ENCODE data around the gene VARS1. TPM values are rescaled to one million over a fixed set of nuclear protein-coding genes. Genes with fewer than 3 reads are reported as not detected.

The VARS1 gene
- total and polyA plus RNA-seq, 2 of the 4 experiments (the other 2 are of a cell fraction): 41.2 to 42.0 TPM

GRCh38 chr6:31836047-31836473, 40.5 kb upstream of the VARS1 start:
- intact Hi-C loops (cut with micrococcal nuclease): no loop called here
- 2% methylated on average over 10 of the region's 14 CpGs; no CpG with 5 or more reads in 1 of the 2 experiments for WGBS, 2 experiments (ENCODE audit: extremely low coverage in 2 of 2, insufficient read length in 1 of 2)
- Histone ChIP-seq H3K23ac (ENCODE audit: low read depth, low read length) (peak overlapping the region; percentile 83), H3K14ac (replicated peaks; ENCODE audit: low read depth, low read length) (peak overlapping the region; percentile 82), H2BK5ac (ENCODE audit: low read depth, low read length, poor library complexity, severe bottlenecking) (peak overlapping the region; percentile 52), H4K91ac (ENCODE audit: insufficient read depth, low read depth, low read length) (0 out of 2 replicates have a peak overlapping the region, but pooled peaks have one; percentile 3), H2AK5ac (ENCODE audit: low read depth, low read length) (0 out of 2 replicates have a peak overlapping the region, but pooled peaks have one; percentile 41), H3K9me1 (ENCODE audit: insufficient read depth, low read length) (peaks cover 7% of the 10 kb centered on the region; the same call in 1 of the 2 replicates), H2AK9ac (replicated peaks; ENCODE audit: low read depth, low read length, poor library complexity) (peak overlapping the region; percentile 6), H3K36me3 (ENCODE audit: control insufficient read depth, insufficient read depth, low read length) (peaks cover 43% of the 10 kb centered on the region), H2AFZ (replicated peaks; ENCODE audit: low read length, poor library complexity) (no peak overlapping the region), H2BK20ac (ENCODE audit: low read depth, low read length) (no peak overlapping the region), H2BK15ac (ENCODE audit: low read depth, low read length) (no peak overlapping the region), H3K27ac (ENCODE audit: insufficient read depth, low read length) (peak overlapping the region; percentile 79), H4K20me1 (ENCODE audit: insufficient read depth, low read length) (peaks cover 50% of the 10 kb centered on the region), H3K4ac (ENCODE audit: low read depth, low read length) (peak overlapping the region; percentile 4; the same call in 1 of the 2 replicates), H3K79me1 (ENCODE audit: low read depth in 1 of 2, low read length in 2 of 2) (peaks cover 26 to 49% of the 10 kb centered on the region in 2 experiments; a peak in 3 of 4 replicates), H3K27me3 (ENCODE audit: control insufficient read depth, insufficient read depth, low read length) (no peaks in the 10 kb centered on the region), H3K9me3 (ENCODE audit: control insufficient read depth, insufficient read depth, low read length) (no peaks in the 10 kb centered on the region), H3K4me1 (ENCODE audit: control insufficient read depth, insufficient read depth, low read length) (peaks cover 12% of the 10 kb centered on the region), H3K18ac (ENCODE audit: low read depth, low read length) (0 out of 2 replicates have a peak overlapping the region, but pooled peaks have one; percentile 42), H3K4me2 (ENCODE audit: low read depth, low read length) (peak overlapping the region; percentile 94), H4K8ac (ENCODE audit: low read depth in 2 of 2, low read length in 2 of 2) (peak overlapping the region in 1 of 2 experiments; percentile 57; a peak in 1 of 4 replicates), H4K5ac (ENCODE audit: low read depth, low read length) (peak overlapping the region; percentile 36; the same call in 1 of the 2 replicates), H3K56ac (ENCODE audit: extremely low read depth, insufficient read depth, low read length) (0 out of 2 replicates have a peak overlapping the region, but pooled peaks have one; percentile 49), H3K9ac (ENCODE audit: low read depth, low read length) (peak overlapping the region; percentile 98), H3K4me3 (ENCODE audit: insufficient read depth, low read depth, low read length) (peak overlapping the region; percentile 93), H2BK120ac (ENCODE audit: low read depth, low read length) (no peak overlapping the region)
- in situ Hi-C loops (cut with MboI; ENCODE audit: low sequenced_read_pairs): loop anchor here (10.0 kb wide), 2 partner anchors 151 to 291 kb away; partner anchors contain the start of genes ATP6V1G2, DDX39B, LY6G5C and NFKBIL1
- dilution Hi-C loops (cut with HindIII; ENCODE audit: low sequenced_read_pairs, unreplicated experiment): no loop called here
- peak; percentile 66; the same call in 1 of the 2 replicates for TF ChIP-seq MXI1 (IDR thresholded peaks at IDR 0.05; ENCODE audit: borderline replicate concordance, low read depth, low read length)
- no peak for TF ChIP-seq FOS (IDR thresholded peaks at IDR 0.05; ENCODE audit: low read depth, low read length)
- no peak for TF ChIP-seq ELK1 (IDR thresholded peaks at IDR 0.05; ENCODE audit: borderline replicate concordance, low read depth, low read length)
- no peak for TF ChIP-seq CHD1 (IDR thresholded peaks at IDR 0.05; ENCODE audit: low read depth, low read length)
- TF ChIP-seq MAZ (IDR thresholded peaks at IDR 0.05; ENCODE audit: borderline replicate concordance, low read depth, low read length): no peak
- no peak for TF ChIP-seq MAFK (IDR thresholded peaks at IDR 0.05; ENCODE audit: low read depth, low read length)
- TF ChIP-seq CEBPB (IDR thresholded peaks at IDR 0.05; ENCODE audit: low read depth, low read length): no peak
- TF ChIP-seq RCOR1 (IDR thresholded peaks at IDR 0.05; ENCODE audit: insufficient replicate concordance, low read length): no peak
- no peak for TF ChIP-seq RFX5 (IDR thresholded peaks at IDR 0.05; ENCODE audit: low read depth, low read length)
- no peak for TF ChIP-seq RAD21 (IDR thresholded peaks at IDR 0.05; ENCODE audit: low read length)
- TF ChIP-seq BHLHE40 (IDR thresholded peaks at IDR 0.05; ENCODE audit: low read depth, low read length): peak; percentile 64
- TF ChIP-seq NFE2L2 (IDR thresholded peaks at IDR 0.05; ENCODE audit: low read depth, low read length): no peak
- no peak for TF ChIP-seq POLR2A (IDR thresholded peaks at IDR 0.05; ENCODE audit: low read depth, low read length)
- ChIA-PET CTCF (interaction anchor here (0.6 kb wide), 1 partner anchor 140 kb away, joined by 4 read pairs; no protein-coding TSS in a partner anchor), POLR2A (ENCODE audit: unreplicated experiment) (interaction anchor here (0.7 to 0.8 kb wide), 2 partner anchors 21 to 26 kb away, joined by 3 to 13 read pairs; partner anchors contain the start of gene NEU1)
- ATAC-seq (ENCODE audit: low read depth) (no peak), DNase-seq (peak; percentile 13)
- BruUV-seq (replicated peaks): no TSS peak

Data from IMR-90 (cell line).